Measurements from ENCODE around the gene C19orf53.
A peak's percentile ranks its signal among the peaks of the same experiment; 100 is the strongest.

C19orf53 gene

DNA sequence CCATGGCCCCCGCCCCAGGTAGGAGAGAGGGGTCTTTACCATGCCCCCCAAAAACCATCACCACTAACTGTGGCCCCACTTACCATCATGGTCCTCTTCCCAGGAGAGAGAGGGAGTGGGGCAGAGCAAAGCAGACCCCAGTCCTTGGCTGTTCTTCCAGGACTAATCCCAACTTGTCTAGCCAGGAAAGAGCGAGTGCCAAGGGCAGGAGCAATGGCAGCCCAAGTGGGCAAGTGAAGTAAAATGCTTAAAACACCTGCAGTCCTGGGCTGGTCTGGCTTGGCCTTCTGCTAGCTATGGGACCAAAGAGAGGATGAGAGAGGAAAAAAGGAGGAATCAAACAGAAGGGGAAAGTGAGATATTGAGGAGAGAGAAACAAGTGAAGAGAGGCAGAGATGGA lies 38.9 kb downstream of the C19orf53 start:
- TF ChIP-seq, protein P1, sequence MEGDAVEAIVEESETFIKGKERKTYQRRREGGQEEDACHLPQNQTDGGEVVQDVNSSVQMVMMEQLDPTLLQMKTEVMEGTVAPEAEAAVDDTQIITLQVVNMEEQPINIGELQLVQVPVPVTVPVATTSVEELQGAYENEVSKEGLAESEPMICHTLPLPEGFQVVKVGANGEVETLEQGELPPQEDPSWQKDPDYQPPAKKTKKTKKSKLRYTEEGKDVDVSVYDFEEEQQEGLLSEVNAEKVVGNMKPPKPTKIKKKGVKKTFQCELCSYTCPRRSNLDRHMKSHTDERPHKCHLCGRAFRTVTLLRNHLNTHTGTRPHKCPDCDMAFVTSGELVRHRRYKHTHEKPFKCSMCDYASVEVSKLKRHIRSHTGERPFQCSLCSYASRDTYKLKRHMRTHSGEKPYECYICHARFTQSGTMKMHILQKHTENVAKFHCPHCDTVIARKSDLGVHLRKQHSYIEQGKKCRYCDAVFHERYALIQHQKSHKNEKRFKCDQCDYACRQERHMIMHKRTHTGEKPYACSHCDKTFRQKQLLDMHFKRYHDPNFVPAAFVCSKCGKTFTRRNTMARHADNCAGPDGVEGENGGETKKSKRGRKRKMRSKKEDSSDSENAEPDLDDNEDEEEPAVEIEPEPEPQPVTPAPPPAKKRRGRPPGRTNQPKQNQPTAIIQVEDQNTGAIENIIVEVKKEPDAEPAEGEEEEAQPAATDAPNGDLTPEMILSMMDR (IDR thresholded peaks at IDR 0.05; ENCODE audit: extremely low read depth, insufficient read depth, missing control alignments) = no peak
- DNase-seq (ENCODE audit: low spot score) = no peak
- in situ Hi-C loops (cut with MboI; ENCODE audit: low pct_unique_long_range_greater_than_20kb, low sequenced_read_pairs, unreplicated experiment) = no loop called here

DNA sequence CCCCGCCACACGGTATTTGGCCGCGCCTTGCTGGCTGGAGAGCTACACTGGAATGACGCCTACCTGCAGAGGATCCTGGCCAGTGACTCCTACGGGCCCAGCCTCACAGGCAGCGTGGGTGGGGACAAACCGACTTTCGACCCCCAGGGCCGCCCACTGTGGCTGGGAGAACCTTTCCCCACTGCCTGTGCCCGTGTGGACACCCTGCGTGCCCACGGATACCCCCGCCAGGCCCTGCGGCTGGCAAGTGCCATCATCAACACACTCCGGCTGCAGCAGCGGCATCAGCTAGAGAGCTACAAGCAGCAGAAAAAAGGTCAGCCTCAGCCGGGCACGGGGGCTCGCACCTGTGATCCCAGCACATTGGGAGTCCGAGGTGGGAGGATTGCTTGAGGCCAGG lies 40.3 kb downstream of the C19orf53 start:
- no peak for DNase-seq (ENCODE audit: low spot score)
- TF ChIP-seq, protein P1 (IDR thresholded peaks at IDR 0.05; ENCODE audit: extremely low read depth, insufficient read depth, missing control alignments) = no peak
- in situ Hi-C loops (cut with MboI; ENCODE audit: low pct_unique_long_range_greater_than_20kb, low sequenced_read_pairs, unreplicated experiment) = no loop called here

GRCh38 chr19:13817018-13817614 lies 42.9 kb downstream of the C19orf53 start:
- TF ChIP-seq, protein P1 (IDR thresholded peaks at IDR 0.05; ENCODE audit: extremely low read depth, insufficient read depth, missing control alignments) = no peak
- in situ Hi-C loops (cut with MboI; ENCODE audit: low pct_unique_long_range_greater_than_20kb, low sequenced_read_pairs, unreplicated experiment) = no loop called here
- DNase-seq (ENCODE audit: low spot score) = peak; percentile 74

DNA sequence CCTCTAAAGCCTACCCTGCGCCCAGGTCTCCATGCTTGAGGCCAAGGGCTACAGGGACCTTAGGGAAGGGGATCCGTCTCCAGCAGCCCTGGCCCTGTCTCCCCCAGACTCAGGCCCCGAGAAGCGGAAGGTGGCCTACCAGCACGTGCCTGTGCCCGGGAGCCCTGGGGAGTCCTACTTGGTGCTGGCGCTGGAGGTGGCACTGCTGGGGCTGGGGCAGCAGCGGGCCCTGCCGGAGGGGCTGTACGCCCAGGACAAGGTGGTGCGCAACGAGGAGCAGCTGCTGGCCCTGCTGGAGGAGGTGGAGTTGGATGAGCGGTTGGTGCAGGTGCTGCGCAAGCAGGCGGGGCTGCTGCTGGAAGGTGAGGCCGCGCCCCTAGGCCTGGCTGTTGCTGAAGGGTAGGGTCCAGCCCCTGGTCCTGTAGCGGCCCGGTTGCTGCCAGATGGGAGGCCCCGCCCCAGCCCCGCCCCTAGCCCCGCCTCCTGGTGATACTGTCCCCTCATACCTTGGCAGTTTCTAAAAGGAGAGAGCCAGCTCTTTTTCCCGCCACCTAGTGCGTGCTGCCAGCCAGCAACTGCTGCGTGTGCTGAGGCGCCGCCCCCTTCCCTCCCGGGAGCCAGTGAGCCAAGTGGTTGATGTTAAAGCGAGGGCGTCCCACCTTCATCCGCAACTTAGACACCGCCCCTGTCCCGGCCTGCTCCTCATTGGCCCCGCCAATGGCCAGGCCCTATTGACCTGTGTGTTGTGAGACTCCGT lies 43.5 kb downstream of the C19orf53 start:
- TF ChIP-seq, protein P1 (IDR thresholded peaks at IDR 0.05; ENCODE audit: extremely low read depth, insufficient read depth, missing control alignments) = no peak
- in situ Hi-C loops (cut with MboI; ENCODE audit: low pct_unique_long_range_greater_than_20kb, low sequenced_read_pairs, unreplicated experiment) = no loop called here
- DNase-seq (ENCODE audit: low spot score) = no peak

- TF ChIP-seq, protein P1 (IDR thresholded peaks at IDR 0.05; ENCODE audit: extremely low read depth, insufficient read depth, missing control alignments) = no peak
- in situ Hi-C loops (cut with MboI; ENCODE audit: low pct_unique_long_range_greater_than_20kb, low sequenced_read_pairs, unreplicated experiment) = no loop called here
- no peak for DNase-seq (ENCODE audit: low spot score)
These were observed 45.0 kb downstream of the C19orf53 start for GRCh38 chr19:13819238-13819637.

GRCh38 chr19:13821292-13821691 lies 47.0 kb downstream of the C19orf53 start:
- DNase-seq (ENCODE audit: low spot score) = no peak

More at GRCh38 chr19:13821292-13821691, 47.0 kb downstream of the C19orf53 start:
- in situ Hi-C loops (cut with MboI; ENCODE audit: low pct_unique_long_range_greater_than_20kb, low sequenced_read_pairs, unreplicated experiment) = no loop called here
- TF ChIP-seq, protein P1 (IDR thresholded peaks at IDR 0.05; ENCODE audit: extremely low read depth, insufficient read depth, missing control alignments) = no peak
